ENCODE results near the gene GNAZ.

GRCh38 chr22:23140385-23140784, 70.1 kb downstream of the GNAZ start:
- no peak for TF ChIP-seq POLR2A (IDR thresholded peaks at IDR 0.05)
- TF ChIP-seq, protein P1, sequence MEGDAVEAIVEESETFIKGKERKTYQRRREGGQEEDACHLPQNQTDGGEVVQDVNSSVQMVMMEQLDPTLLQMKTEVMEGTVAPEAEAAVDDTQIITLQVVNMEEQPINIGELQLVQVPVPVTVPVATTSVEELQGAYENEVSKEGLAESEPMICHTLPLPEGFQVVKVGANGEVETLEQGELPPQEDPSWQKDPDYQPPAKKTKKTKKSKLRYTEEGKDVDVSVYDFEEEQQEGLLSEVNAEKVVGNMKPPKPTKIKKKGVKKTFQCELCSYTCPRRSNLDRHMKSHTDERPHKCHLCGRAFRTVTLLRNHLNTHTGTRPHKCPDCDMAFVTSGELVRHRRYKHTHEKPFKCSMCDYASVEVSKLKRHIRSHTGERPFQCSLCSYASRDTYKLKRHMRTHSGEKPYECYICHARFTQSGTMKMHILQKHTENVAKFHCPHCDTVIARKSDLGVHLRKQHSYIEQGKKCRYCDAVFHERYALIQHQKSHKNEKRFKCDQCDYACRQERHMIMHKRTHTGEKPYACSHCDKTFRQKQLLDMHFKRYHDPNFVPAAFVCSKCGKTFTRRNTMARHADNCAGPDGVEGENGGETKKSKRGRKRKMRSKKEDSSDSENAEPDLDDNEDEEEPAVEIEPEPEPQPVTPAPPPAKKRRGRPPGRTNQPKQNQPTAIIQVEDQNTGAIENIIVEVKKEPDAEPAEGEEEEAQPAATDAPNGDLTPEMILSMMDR (IDR thresholded peaks at IDR 0.05) = no peak
- no peak for TF ChIP-seq EP300 (IDR thresholded peaks at IDR 0.05)

Data from ovary (tissue), 3 donors.